Right cardiac atrium (tissue), 5 donors: ENCODE measurements around the gene TCFL5. TPM values are rescaled to one million over a fixed set of nuclear protein-coding genes. Genes with fewer than 3 reads are reported as not detected.
A peak's percentile ranks its signal among the peaks of the same experiment; 100 is the strongest.

ENCODE experiments used
- ATAC-seq, 2 donors: fragments of 200-7000 bp; cut with Tn5 transposase; one replicate each; pipeline versions ENCODE4 v1.8.0 to v1.9.1; 2020; ENCODE audit warnings: moderate library complexity in 2 of 2, mild to moderate bottlenecking in 1 of 2
- DNase-seq, 3 donors: peaks; one replicate each; pipeline ENCODE4 v3.0.0-alpha.2; 2020
- H3K27ac ChIP-seq: one replicate; pipeline ENCODE4 v1.5.1; 2013; ENCODE audit warnings: mild to moderate bottlenecking, low read length, control low read depth, moderate library complexity
- H3K27me3 ChIP-seq: one replicate; pipeline ENCODE4 v1.6.1; 2013; ENCODE audit not compliant: control insufficient read depth, insufficient read depth
- H3K4me1 ChIP-seq: one replicate; pipeline ENCODE4 v1.6.1; 2013; ENCODE audit warnings: low read length; ENCODE audit not compliant: control insufficient read depth, insufficient read depth
- H3K4me3 ChIP-seq: one replicate; pipeline ENCODE4 v1.5.1; 2013; ENCODE audit warnings: low read length, control low read depth
- H3K9me3 ChIP-seq: one replicate; pipeline ENCODE4 v1.6.1; 2013; ENCODE audit warnings: low read length; ENCODE audit not compliant: control insufficient read depth
- WGBS: extraction: QIAGEN DNeasy Blood & Tissue Kit; methylation state at CpG from one replicate; pipeline ENCODE4 v1.1.7; 2013; 5-methylcytosine and 5-hydroxymethylcytosine counted together
- intact Hi-C, 4 donors: fragments of 100-400 bp; cut with DNase I; formaldehyde crosslinking; loops; one replicate each; pipeline versions ENCODE4 v1.11.0 to v1.14.0; 2022 to 2023
- polyA plus RNA-seq: library from polyadenylated mRNA; stranded (reverse); fragments of 200-250 nt; gene quantifications from one replicate; pipeline ENCODE4 v1.2.3, GENCODE V29; 2013
- total RNA-seq, 4 donors: library from RNA; stranded (reverse); fragmentation: NEBNext Ultra II Directional; extraction: Animal tissue kit (Norgen Biotek cat#: 25700); gene quantifications; one replicate each; pipeline ENCODE4 v1.2.1, GENCODE V29; 2021
- donor health status: healthy with polysubstance abuse.
- donor health status: DM: no; HTN: yes; CAD: no.
- donor health status: DM: no; HTN: no; CAD: no.
- donor health status: DM: no; HTN: yes; CAD: no; lungs with severe emphysema.
- donor health status: DM: yes; HTN: yes; CAD: no.

TCFL5 gene
- total and polyA plus RNA-seq, 5 donors = 5.2 to 9.9 (median 7.9) TPM

GRCh38 chr20:62895539-62895938, 33.9 kb upstream of the TCFL5 start:
- no peak overlapping the region for H3K4me3 ChIP-seq
- H3K9me3 ChIP-seq = no peaks in the 10 kb centered on the region
- no peaks in the 10 kb centered on the region for H3K4me1 ChIP-seq
- no peak overlapping the region for H3K27ac ChIP-seq
- no peak for ATAC-seq
- DNase-seq = no peak
- no peaks in the 10 kb centered on the region for H3K27me3 ChIP-seq
- 86% methylated on average over 9 of the region's 9 CpGs for WGBS
- intact Hi-C loops = loop anchor here in 2 of 4 donors (5.0 to 10.0 kb wide), 2 partner anchors 49 to 112 kb away; partner anchors contain the start of gene BHLHE23 (in 1 of the 2)

- Histone ChIP-seq H3K4me1 (no peaks in the 10 kb centered on the region), H3K9me3 (no peaks in the 10 kb centered on the region), H3K4me3 (no peak overlapping the region), H3K27ac (no peak overlapping the region), H3K27me3 (no peaks in the 10 kb centered on the region)
- 89% methylated on average over 14 of the region's 14 CpGs for WGBS
- DNase-seq (no peak), ATAC-seq (no peak)
- intact Hi-C loops = loop anchor here in 1 of 4 donors (10.0 kb wide), 1 partner anchor 51 kb away; no protein-coding TSS in a partner anchor
Observed at GRCh38 chr20:62894261-62894660, 32.6 kb upstream of the TCFL5 start.

GRCh38 chr20:62893700-62894099, 32.1 kb upstream of the TCFL5 start:
- intact Hi-C loops = loop anchor here in 1 of 4 donors (10.0 kb wide), 1 partner anchor 51 kb away; no protein-coding TSS in a partner anchor
- Histone ChIP-seq H3K4me1 (no peaks in the 10 kb centered on the region), H3K4me3 (no peak overlapping the region), H3K27ac (no peak overlapping the region), H3K27me3 (no peaks in the 10 kb centered on the region), H3K9me3 (no peaks in the 10 kb centered on the region)
- no peak for DNase-seq
- WGBS = 91% methylated on average over 14 of the region's 14 CpGs
- no peak for ATAC-seq

- Histone ChIP-seq H3K9me3 (no peaks in the 10 kb centered on the region), H3K4me1 (no peaks in the 10 kb centered on the region), H3K27ac (no peak overlapping the region), H3K4me3 (no peak overlapping the region), H3K27me3 (no peaks in the 10 kb centered on the region)
- ATAC-seq (no peak), DNase-seq (no peak)
- 89% methylated on average over 25 of the region's 25 CpGs for WGBS
- intact Hi-C loops = loop anchor here in 1 of 4 donors (10.0 kb wide), 1 partner anchor 52 kb away; no protein-coding TSS in a partner anchor
Observed at GRCh38 chr20:62892348-62893304, 31.0 kb upstream of the TCFL5 start.

GRCh38 chr20:62891111-62891510, 29.5 kb upstream of the TCFL5 start:
- ATAC-seq (peak in 1 of 2 donors; percentile 60), DNase-seq (no peak)
- no peaks in the 10 kb centered on the region for H3K27me3 ChIP-seq
- no peaks in the 10 kb centered on the region for H3K9me3 ChIP-seq
- H3K27ac ChIP-seq = no peak overlapping the region
- no peak overlapping the region for H3K4me3 ChIP-seq
- intact Hi-C loops = loop anchor here in 1 of 4 donors (10.0 kb wide), 1 partner anchor 54 kb away; no protein-coding TSS in a partner anchor
- WGBS = 67% methylated on average over 15 of the region's 15 CpGs
- H3K4me1 ChIP-seq = no peaks in the 10 kb centered on the region

GRCh38 chr20:62890444-62890843, 28.8 kb upstream of the TCFL5 start:
- 77% methylated on average over 7 of the region's 7 CpGs for WGBS
- ATAC-seq = no peak
- no peaks in the 10 kb centered on the region for H3K9me3 ChIP-seq
- intact Hi-C loops = loop anchor here in 1 of 4 donors (10.0 kb wide), 1 partner anchor 54 kb away; no protein-coding TSS in a partner anchor
- H3K4me1 ChIP-seq = no peaks in the 10 kb centered on the region
- no peak for DNase-seq
- H3K27me3 ChIP-seq = no peaks in the 10 kb centered on the region
- no peak overlapping the region for H3K4me3 ChIP-seq
- no peak overlapping the region for H3K27ac ChIP-seq

GRCh38 chr20:62889871-62890270, 28.2 kb upstream of the TCFL5 start:
- intact Hi-C loops = loop anchor here in 1 of 4 donors (10.0 kb wide), 1 partner anchor 55 kb away; no protein-coding TSS in a partner anchor
- Histone ChIP-seq H3K4me3 (no peak overlapping the region), H3K27ac (no peak overlapping the region), H3K4me1 (no peaks in the 10 kb centered on the region), H3K27me3 (no peaks in the 10 kb centered on the region), H3K9me3 (no peaks in the 10 kb centered on the region)
- DNase-seq (no peak), ATAC-seq (no peak)
- WGBS = 90% methylated on average over 9 of the region's 9 CpGs

GRCh38 chr20:62889411-62889810, 27.8 kb upstream of the TCFL5 start:
- 91% methylated on average over 8 of the region's 8 CpGs for WGBS
- no peak for ATAC-seq
- intact Hi-C loops = no loop called here

GRCh38 chr20:62888910-62889309, 27.3 kb upstream of the TCFL5 start:
- no peaks in the 10 kb centered on the region for H3K9me3 ChIP-seq
- H3K27me3 ChIP-seq = no peaks in the 10 kb centered on the region
- DNase-seq (peak in 1 of 3 donors; percentile 60), ATAC-seq (no peak)
- H3K4me3 ChIP-seq = no peak overlapping the region
- no peaks in the 10 kb centered on the region for H3K4me1 ChIP-seq
- H3K27ac ChIP-seq = no peak overlapping the region
- 90% methylated on average over 17 of the region's 17 CpGs for WGBS
- intact Hi-C loops = no loop called here

More at GRCh38 chr20:62889411-62889810, 27.8 kb upstream of the TCFL5 start:
- no peak for DNase-seq
- H3K27ac ChIP-seq = no peak overlapping the region
- no peak overlapping the region for H3K4me3 ChIP-seq
- H3K27me3 ChIP-seq = no peaks in the 10 kb centered on the region
- H3K9me3 ChIP-seq = no peaks in the 10 kb centered on the region
- no peaks in the 10 kb centered on the region for H3K4me1 ChIP-seq

- ATAC-seq = peak in 1 of 2 donors; percentile 7
- no peak overlapping the region for H3K27ac ChIP-seq
- WGBS = 94% methylated on average over 16 of the region's 16 CpGs
- no peaks in the 10 kb centered on the region for H3K27me3 ChIP-seq
- no peaks in the 10 kb centered on the region for H3K4me1 ChIP-seq
- H3K4me3 ChIP-seq = no peak overlapping the region
- no peak for DNase-seq
- intact Hi-C loops = no loop called here
- H3K9me3 ChIP-seq = no peaks in the 10 kb centered on the region
Observed at GRCh38 chr20:62888406-62888805, 26.8 kb upstream of the TCFL5 start.

GRCh38 chr20:62887860-62888239, 26.2 kb upstream of the TCFL5 start:
- Histone ChIP-seq H3K4me1 (no peaks in the 10 kb centered on the region), H3K27ac (no peak overlapping the region), H3K9me3 (no peaks in the 10 kb centered on the region), H3K27me3 (no peaks in the 10 kb centered on the region), H3K4me3 (no peak overlapping the region)
- ATAC-seq (no peak), DNase-seq (no peak)
- WGBS = 82% methylated on average over 7 of the region's 7 CpGs
- intact Hi-C loops = no loop called here
